ENCODE results near the gene SLC9A8. TPM values are rescaled to one million over a fixed set of nuclear protein-coding genes. Genes with fewer than 3 reads are reported as not detected.

The SLC9A8 gene
- total and polyA plus RNA-seq, 2 of the 4 experiments (the other 2 are of a cell fraction) = 4.1 to 5.0 TPM

DNA sequence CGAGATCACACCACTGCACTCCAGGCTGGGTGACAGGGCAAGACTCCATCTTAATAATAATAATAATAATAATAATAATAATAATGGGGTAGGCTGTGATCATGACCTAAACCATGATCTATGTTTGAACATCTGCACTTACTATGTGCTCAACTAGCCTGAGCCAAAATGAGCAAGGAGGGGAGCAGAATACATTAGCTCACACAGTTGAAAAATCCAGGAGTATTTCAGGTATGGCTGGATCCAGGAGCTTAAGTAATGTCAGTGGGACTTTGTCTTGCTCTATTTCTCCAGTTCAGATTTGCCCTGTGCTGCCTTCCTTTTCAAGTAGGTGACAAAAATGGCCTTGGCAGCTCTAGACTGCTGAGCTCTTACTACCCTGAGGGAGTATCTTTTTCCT lies 32.7 kb upstream of the SLC9A8 start:
- Histone ChIP-seq H2BK5ac (ENCODE audit: low read depth, low read length, poor library complexity, severe bottlenecking) (no peak overlapping the region), H4K5ac (ENCODE audit: low read depth, low read length) (no peak overlapping the region), H4K91ac (ENCODE audit: insufficient read depth, low read depth, low read length) (no peak overlapping the region), H3K79me1 (ENCODE audit: low read depth in 1 of 2, low read length in 2 of 2) (no peaks in the 10 kb centered on the region), H3K56ac (ENCODE audit: extremely low read depth, insufficient read depth, low read length) (no peak overlapping the region), H3K27ac (ENCODE audit: insufficient read depth, low read length) (no peak overlapping the region), H3K9me3 (ENCODE audit: control insufficient read depth, insufficient read depth, low read length) (no peaks in the 10 kb centered on the region), H4K20me1 (ENCODE audit: insufficient read depth, low read length) (no peaks in the 10 kb centered on the region), H3K14ac (replicated peaks; ENCODE audit: low read depth, low read length) (no peak overlapping the region), H2AK5ac (ENCODE audit: low read depth, low read length) (no peak overlapping the region), H3K4ac (ENCODE audit: low read depth, low read length) (no peak overlapping the region), H3K9me1 (ENCODE audit: insufficient read depth, low read length) (peaks cover 4% of the 10 kb centered on the region), H2AK9ac (replicated peaks; ENCODE audit: low read depth, low read length, poor library complexity) (no peak overlapping the region), H3K4me3 (ENCODE audit: insufficient read depth, low read depth, low read length) (no peak overlapping the region), H3K27me3 (ENCODE audit: control insufficient read depth, insufficient read depth, low read length) (peaks cover 1% of the 10 kb centered on the region; the same call in 1 of the 2 replicates), H3K4me2 (ENCODE audit: low read depth, low read length) (no peak overlapping the region), H4K8ac (ENCODE audit: low read depth in 2 of 2, low read length in 2 of 2) (no peak overlapping the region), H3K36me3 (ENCODE audit: control insufficient read depth, insufficient read depth, low read length) (no peaks in the 10 kb centered on the region), H2BK15ac (ENCODE audit: low read depth, low read length) (no peak overlapping the region), H3K9ac (ENCODE audit: low read depth, low read length) (no peak overlapping the region), H3K18ac (ENCODE audit: low read depth, low read length) (no peak overlapping the region), H3K4me1 (ENCODE audit: control insufficient read depth, insufficient read depth, low read length) (peaks cover 7% of the 10 kb centered on the region), H3K23ac (ENCODE audit: low read depth, low read length) (no peak overlapping the region), H2BK120ac (ENCODE audit: low read depth, low read length) (no peak overlapping the region), H2AFZ (replicated peaks; ENCODE audit: low read length, poor library complexity) (no peak overlapping the region), H2BK20ac (ENCODE audit: low read depth, low read length) (no peak overlapping the region)
- TF ChIP-seq MXI1 (IDR thresholded peaks at IDR 0.05; ENCODE audit: borderline replicate concordance, low read depth, low read length) (no peak), RAD21 (IDR thresholded peaks at IDR 0.05; ENCODE audit: low read length) (no peak), CEBPB (IDR thresholded peaks at IDR 0.05; ENCODE audit: low read depth, low read length) (no peak), MAZ (IDR thresholded peaks at IDR 0.05; ENCODE audit: borderline replicate concordance, low read depth, low read length) (no peak)
- TF ChIP-seq, protein P1, sequence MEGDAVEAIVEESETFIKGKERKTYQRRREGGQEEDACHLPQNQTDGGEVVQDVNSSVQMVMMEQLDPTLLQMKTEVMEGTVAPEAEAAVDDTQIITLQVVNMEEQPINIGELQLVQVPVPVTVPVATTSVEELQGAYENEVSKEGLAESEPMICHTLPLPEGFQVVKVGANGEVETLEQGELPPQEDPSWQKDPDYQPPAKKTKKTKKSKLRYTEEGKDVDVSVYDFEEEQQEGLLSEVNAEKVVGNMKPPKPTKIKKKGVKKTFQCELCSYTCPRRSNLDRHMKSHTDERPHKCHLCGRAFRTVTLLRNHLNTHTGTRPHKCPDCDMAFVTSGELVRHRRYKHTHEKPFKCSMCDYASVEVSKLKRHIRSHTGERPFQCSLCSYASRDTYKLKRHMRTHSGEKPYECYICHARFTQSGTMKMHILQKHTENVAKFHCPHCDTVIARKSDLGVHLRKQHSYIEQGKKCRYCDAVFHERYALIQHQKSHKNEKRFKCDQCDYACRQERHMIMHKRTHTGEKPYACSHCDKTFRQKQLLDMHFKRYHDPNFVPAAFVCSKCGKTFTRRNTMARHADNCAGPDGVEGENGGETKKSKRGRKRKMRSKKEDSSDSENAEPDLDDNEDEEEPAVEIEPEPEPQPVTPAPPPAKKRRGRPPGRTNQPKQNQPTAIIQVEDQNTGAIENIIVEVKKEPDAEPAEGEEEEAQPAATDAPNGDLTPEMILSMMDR (conservative IDR thresholded peaks at IDR 0.05; ENCODE audit: low read depth, low read length) = no peak
- TF ChIP-seq, protein P2, sequence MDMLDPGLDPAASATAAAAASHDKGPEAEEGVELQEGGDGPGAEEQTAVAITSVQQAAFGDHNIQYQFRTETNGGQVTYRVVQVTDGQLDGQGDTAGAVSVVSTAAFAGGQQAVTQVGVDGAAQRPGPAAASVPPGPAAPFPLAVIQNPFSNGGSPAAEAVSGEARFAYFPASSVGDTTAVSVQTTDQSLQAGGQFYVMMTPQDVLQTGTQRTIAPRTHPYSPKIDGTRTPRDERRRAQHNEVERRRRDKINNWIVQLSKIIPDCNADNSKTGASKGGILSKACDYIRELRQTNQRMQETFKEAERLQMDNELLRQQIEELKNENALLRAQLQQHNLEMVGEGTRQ (IDR thresholded peaks at IDR 0.05; ENCODE audit: low read depth, low read length) = no peak
- WGBS, 2 experiments (ENCODE audit: extremely low coverage in 2 of 2, insufficient read length in 1 of 2) = no CpG with 5 or more reads among the region's 1 CpG
- CTCF ChIA-PET = no interaction called here
- no peak for DNase-seq
- dilution Hi-C loops (cut with HindIII; ENCODE audit: low sequenced_read_pairs, unreplicated experiment) (no loop called here), intact Hi-C loops (cut with micrococcal nuclease) (no loop called here), in situ Hi-C loops (cut with MboI; ENCODE audit: low sequenced_read_pairs) (no loop called here)
- POLR2A ChIA-PET (ENCODE audit: unreplicated experiment) = no interaction called here
- ATAC-seq (ENCODE audit: low read depth) = no peak
- BruUV-seq (replicated peaks) = no TSS peak
